Muscle of leg (tissue), 11 donors: ENCODE measurements around the gene SRPRA. TPM values are rescaled to one million over a fixed set of nuclear protein-coding genes. Genes with fewer than 3 reads are reported as not detected.

ENCODE experiments used
- DNase-seq: peaks from one replicate; pipeline ENCODE4 v3.0.0; 2013
- H3K27ac ChIP-seq: one replicate; pipeline ENCODE4 v1.5.1; 2013; ENCODE audit warnings: mild to moderate bottlenecking, low read length, control low read depth
- H3K27me3 ChIP-seq: one replicate; pipeline ENCODE4 v1.6.1; 2013; ENCODE audit warnings: low read length; ENCODE audit not compliant: control insufficient read depth, insufficient read depth
- H3K36me3 ChIP-seq: one replicate; pipeline ENCODE4 v1.6.1; 2013; ENCODE audit warnings: low read length; ENCODE audit not compliant: control insufficient read depth, insufficient read depth
- H3K4me1 ChIP-seq: one replicate; pipeline ENCODE4 v1.6.1; 2013; ENCODE audit warnings: low read length; ENCODE audit not compliant: control insufficient read depth, insufficient read depth
- H3K4me3 ChIP-seq: one replicate; pipeline ENCODE4 v1.5.1; 2013; ENCODE audit warnings: low read length, control low read depth
- H3K9me3 ChIP-seq: replicated peaks from 2 replicates; pipeline ENCODE4 v1.6.1; 2013; ENCODE audit warnings: low read depth, low read length; ENCODE audit not compliant: control insufficient read depth
- WGBS: methylation state at CpG from one replicate; pipeline ENCODE4 v1.1.5; 2013; ENCODE audit warnings: missing lambda C conversion rate; ENCODE audit not compliant: insufficient coverage; 5-methylcytosine and 5-hydroxymethylcytosine counted together
- polyA plus RNA-seq, 8 donors: library from polyadenylated mRNA; unstranded; fragments of 120-200 nt; gene quantifications; one replicate each; pipeline versions ENCODE4 v1.2.1 to v1.2.3, GENCODE V29; 2013; ENCODE audit warnings: inconsistent platforms in 1 of 8, low replicate concordance in 1 of 8; ENCODE audit not compliant: insufficient read length in 8 of 8, insufficient read depth in 1 of 8
- total RNA-seq: library from RNA; stranded (reverse); fragments of 120-200 nt; gene quantifications from one replicate; pipeline ENCODE4 v1.2.4, GENCODE V29; 2013

Gene SRPRA
- total and polyA plus RNA-seq, 9 donors, result 52.5 to 78.5 (median 61.7) TPM

GRCh38 chr11:126288237-126288636, 19.5 kb upstream of the SRPRA start:
- no peak overlapping the region for H3K27ac ChIP-seq
- 77% methylated on average over 2 of the region's 6 CpGs for WGBS
- H3K27me3 ChIP-seq, result no peaks in the 10 kb centered on the region
- no peak for DNase-seq
- H3K4me3 ChIP-seq, result no peak overlapping the region
- H3K36me3 ChIP-seq, result peaks cover 40% of the 10 kb centered on the region
- H3K9me3 ChIP-seq, result no peaks in the 10 kb centered on the region
- H3K4me1 ChIP-seq, result peaks cover 5% of the 10 kb centered on the region

DNA sequence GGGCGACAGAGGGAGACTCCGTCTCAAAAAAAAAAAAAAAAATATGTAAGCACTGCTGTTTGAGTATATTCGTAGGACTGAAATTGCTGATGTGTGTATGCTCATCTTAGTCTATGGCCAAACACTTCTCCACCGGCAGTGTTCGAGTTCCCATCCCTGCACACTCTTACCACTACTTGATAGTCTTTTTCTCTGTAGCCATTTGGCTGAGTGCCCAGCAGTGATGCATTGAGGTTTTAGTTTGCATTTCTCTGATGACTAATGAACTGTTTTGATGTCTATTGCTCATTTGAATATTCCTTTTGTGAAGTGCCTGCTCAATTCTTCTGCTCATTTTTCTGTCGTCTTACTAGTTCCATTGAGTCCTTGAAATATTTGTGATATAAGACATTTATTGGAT, 16.1 kb upstream of the SRPRA start:
- peaks cover 9% of the 10 kb centered on the region for H3K36me3 ChIP-seq
- WGBS, result no CpG with 5 or more reads among the region's 6 CpGs
- H3K27ac ChIP-seq, result no peak overlapping the region
- H3K4me1 ChIP-seq, result peaks cover 18% of the 10 kb centered on the region
- H3K9me3 ChIP-seq, result no peaks in the 10 kb centered on the region
- H3K4me3 ChIP-seq, result no peak overlapping the region
- peak; percentile 60 for DNase-seq
- H3K27me3 ChIP-seq, result no peaks in the 10 kb centered on the region

DNA sequence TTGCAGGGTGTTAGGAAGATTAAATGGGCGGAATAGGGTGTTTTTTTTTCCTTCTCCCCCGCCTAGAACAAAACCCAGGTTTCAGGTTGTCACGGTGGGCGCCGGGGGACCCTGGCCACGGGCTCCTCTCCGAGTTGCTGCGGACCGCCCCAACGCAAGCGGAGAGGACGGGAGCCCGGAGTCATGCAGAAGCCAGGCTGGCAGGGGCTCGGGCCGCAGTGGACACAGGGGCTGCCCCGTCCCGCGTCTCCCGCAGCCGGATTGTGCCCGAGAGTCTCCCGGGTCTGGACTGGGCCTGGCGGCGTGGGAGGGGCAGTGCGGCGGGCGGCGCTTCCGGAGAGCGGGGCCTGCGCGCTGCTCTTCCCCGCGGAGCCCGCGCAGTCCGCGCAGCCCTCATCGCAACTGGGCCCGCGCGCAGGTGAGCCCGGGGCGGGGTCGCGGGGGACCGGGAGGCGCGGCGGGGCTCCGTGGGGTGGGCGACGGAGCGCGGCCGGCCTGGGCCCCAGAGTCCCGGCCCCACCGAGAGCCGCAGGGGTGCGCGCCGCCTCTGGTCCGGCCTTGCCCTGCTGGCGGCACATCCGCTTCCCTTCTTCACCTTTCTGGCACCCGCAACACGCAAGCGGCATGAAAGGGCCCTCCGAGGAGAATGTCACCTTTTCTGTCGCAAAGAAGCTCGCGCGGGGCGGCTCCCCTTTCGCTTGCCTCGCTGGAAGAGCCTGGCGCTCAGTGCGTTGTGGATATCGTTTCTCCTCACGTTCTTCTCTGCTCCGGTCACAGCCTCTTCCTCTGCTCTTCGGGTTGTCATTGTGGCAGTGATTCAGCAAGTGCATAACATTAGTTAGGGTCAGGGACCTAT, 14.3 kb upstream of the SRPRA start, which contains the start of gene TIRAP:
Gene TIRAP, plus strand, starts transcription at position 358 of the 856 bp plus-strand sequence. CDS start 7,802 bp downstream, outside the sequence.
- no peaks in the 10 kb centered on the region for H3K27me3 ChIP-seq
- peak within 1 kb of the TSS; percentile 78 for H3K4me3 ChIP-seq
- no peaks in the 10 kb centered on the region for H3K9me3 ChIP-seq
- peak; percentile 77 for DNase-seq
- peaks cover 18% of the 10 kb centered on the region for H3K4me1 ChIP-seq
- peaks cover under 1% of the 10 kb centered on the region for H3K36me3 ChIP-seq
- WGBS, result under 1% methylated on average over 76 of the region's 82 CpGs
- peak within 1 kb of the TSS; percentile 91 for H3K27ac ChIP-seq

GRCh38 chr11:126282361-126282735, 13.7 kb upstream of the SRPRA start:
- Histone ChIP-seq H3K4me1 (peaks cover 18% of the 10 kb centered on the region), H3K27ac (peak overlapping the region; percentile 80), H3K9me3 (no peaks in the 10 kb centered on the region), H3K27me3 (no peaks in the 10 kb centered on the region), H3K36me3 (peaks cover 6% of the 10 kb centered on the region), H3K4me3 (peak overlapping the region; percentile 78)
- WGBS, result 2% methylated on average over 6 of the region's 15 CpGs
- peak; percentile 76 for DNase-seq

DNA sequence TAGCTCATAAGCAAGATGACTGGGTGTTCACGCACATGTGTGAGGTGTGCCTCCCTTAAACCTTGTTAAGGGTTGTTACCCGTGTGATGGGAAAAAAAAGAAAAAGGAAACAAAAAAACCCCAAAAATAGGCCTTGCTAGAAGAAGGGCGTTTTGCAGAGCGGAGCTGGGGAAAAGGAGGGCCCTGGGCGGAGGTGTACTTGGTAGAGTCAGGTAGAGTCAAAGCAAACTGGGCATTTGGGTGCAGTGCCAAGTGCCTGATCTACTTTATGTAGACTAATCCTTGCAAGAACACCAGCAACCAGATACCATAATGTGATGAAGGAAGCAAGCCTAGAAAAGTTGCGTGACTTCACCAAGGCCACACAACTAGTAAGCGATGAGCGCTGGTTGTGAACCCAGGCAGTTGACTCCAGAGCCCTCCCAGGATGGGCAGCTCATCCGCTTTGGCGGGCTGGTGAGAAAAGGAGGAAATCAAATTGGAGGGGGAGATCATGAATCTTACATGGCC, 13.0 kb upstream of the SRPRA start:
- Histone ChIP-seq H3K4me1 (peaks cover 18% of the 10 kb centered on the region), H3K9me3 (no peaks in the 10 kb centered on the region), H3K27ac (no peak overlapping the region), H3K36me3 (peaks cover 12% of the 10 kb centered on the region), H3K4me3 (no peak overlapping the region), H3K27me3 (no peaks in the 10 kb centered on the region)
- DNase-seq, result no peak
- no CpG with 5 or more reads among the region's 10 CpGs for WGBS

DNA sequence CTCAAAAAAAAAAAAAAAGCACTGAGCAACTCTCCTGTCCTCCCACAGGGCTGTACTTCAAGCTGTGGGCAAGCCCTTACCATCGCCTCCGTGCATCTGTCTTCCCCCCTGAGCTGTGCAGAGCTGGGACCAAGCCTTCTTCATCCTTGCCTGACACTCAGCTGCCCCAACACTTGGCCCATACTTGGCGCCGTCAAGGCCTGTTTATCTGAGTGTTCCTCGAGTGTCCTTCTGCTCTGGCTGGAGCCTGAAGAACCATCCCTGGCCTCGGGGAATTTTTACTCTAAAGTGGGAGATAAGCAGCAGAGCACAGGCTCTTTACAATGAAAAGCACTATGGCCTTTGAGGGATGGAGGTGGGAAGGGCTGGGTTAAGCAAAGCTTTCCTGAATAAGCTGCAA, 12.6 kb upstream of the SRPRA start:
- Histone ChIP-seq H3K4me1 (peaks cover 18% of the 10 kb centered on the region), H3K4me3 (no peak overlapping the region), H3K9me3 (no peaks in the 10 kb centered on the region), H3K27me3 (no peaks in the 10 kb centered on the region), H3K36me3 (peaks cover 12% of the 10 kb centered on the region), H3K27ac (no peak overlapping the region)
- 85% methylated on average over 6 of the region's 6 CpGs for WGBS
- no peak for DNase-seq

GRCh38 chr11:126280595-126280994, 11.9 kb upstream of the SRPRA start:
- H3K4me1 ChIP-seq, result peaks cover 18% of the 10 kb centered on the region
- H3K9me3 ChIP-seq, result no peaks in the 10 kb centered on the region
- DNase-seq, result peak; percentile 40
- H3K36me3 ChIP-seq, result peaks cover 17% of the 10 kb centered on the region
- H3K27ac ChIP-seq, result no peak overlapping the region
- H3K27me3 ChIP-seq, result no peaks in the 10 kb centered on the region
- 73% methylated on average over 4 of the region's 5 CpGs for WGBS
- H3K4me3 ChIP-seq, result no peak overlapping the region

GRCh38 chr11:126279191-126279590, 10.5 kb upstream of the SRPRA start:
- no peak overlapping the region for H3K27ac ChIP-seq
- 95% methylated on average over 5 of the region's 8 CpGs for whole genome bisulfite sequencing
- H3K27me3 ChIP-seq, result no peaks in the 10 kb centered on the region
- H3K9me3 ChIP-seq, result no peaks in the 10 kb centered on the region
- DNase-seq, result no peak
- H3K4me1 ChIP-seq, result peaks cover 18% of the 10 kb centered on the region
- no peak overlapping the region for H3K4me3 ChIP-seq
- H3K36me3 ChIP-seq, result peaks cover 30% of the 10 kb centered on the region

DNA sequence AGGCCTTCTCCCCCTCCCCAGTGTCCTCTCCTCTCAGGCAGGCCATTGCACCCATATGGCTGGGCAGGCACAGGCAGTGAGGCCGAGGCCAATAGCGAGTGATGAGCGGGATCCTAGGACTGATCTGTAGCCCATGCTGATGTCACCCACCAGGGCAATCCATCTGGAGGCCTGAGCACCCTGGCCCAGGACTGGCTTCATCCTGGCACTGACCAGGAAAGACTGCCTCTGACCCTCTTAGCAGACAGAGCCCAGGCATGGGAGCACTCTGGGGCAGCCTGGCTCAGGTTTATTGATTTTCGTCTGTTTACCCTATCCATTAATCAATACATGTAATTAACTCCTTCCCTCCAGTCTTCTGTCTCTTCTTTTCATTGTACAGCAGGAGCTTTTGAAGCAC, 9.1 kb upstream of the SRPRA start:
- Histone ChIP-seq H3K27ac (no peak overlapping the region), H3K27me3 (no peaks in the 10 kb centered on the region), H3K9me3 (no peaks in the 10 kb centered on the region), H3K4me3 (no peak overlapping the region), H3K4me1 (peaks cover 12% of the 10 kb centered on the region), H3K36me3 (peaks cover 44% of the 10 kb centered on the region)
- DNase-seq, result no peak
- 93% methylated on average over 4 of the region's 4 CpGs for WGBS

GRCh38 chr11:126277322-126277721, 8.6 kb upstream of the SRPRA start:
- no peaks in the 10 kb centered on the region for H3K9me3 ChIP-seq
- 92% methylated on average over 10 of the region's 11 CpGs for WGBS
- no peak overlapping the region for H3K27ac ChIP-seq
- DNase-seq, result no peak
- H3K4me1 ChIP-seq, result peaks cover 11% of the 10 kb centered on the region
- peaks cover 48% of the 10 kb centered on the region for H3K36me3 ChIP-seq
- H3K27me3 ChIP-seq, result no peaks in the 10 kb centered on the region
- no peak overlapping the region for H3K4me3 ChIP-seq
